Stimulated activated naive CD8-positive, alpha-beta T cell treated with anti-CD3 and anti-CD28 coated beads, Interleukin-15, Interleukin-2, amounts not matched to agents 100 U/mL and 50 U/mL, for 24 hours (primary cell): ENCODE data around the gene COMT.

Source experiments
- ATAC-seq: fragments of 150-1000 bp; cut with Tn5 transposase; one replicate; pipeline ENCODE4 v1.10.0; 2021
- DNase-seq: peaks from one replicate; pipeline ENCODE4 v3.0.0; 2021

Gene COMT

DNA sequence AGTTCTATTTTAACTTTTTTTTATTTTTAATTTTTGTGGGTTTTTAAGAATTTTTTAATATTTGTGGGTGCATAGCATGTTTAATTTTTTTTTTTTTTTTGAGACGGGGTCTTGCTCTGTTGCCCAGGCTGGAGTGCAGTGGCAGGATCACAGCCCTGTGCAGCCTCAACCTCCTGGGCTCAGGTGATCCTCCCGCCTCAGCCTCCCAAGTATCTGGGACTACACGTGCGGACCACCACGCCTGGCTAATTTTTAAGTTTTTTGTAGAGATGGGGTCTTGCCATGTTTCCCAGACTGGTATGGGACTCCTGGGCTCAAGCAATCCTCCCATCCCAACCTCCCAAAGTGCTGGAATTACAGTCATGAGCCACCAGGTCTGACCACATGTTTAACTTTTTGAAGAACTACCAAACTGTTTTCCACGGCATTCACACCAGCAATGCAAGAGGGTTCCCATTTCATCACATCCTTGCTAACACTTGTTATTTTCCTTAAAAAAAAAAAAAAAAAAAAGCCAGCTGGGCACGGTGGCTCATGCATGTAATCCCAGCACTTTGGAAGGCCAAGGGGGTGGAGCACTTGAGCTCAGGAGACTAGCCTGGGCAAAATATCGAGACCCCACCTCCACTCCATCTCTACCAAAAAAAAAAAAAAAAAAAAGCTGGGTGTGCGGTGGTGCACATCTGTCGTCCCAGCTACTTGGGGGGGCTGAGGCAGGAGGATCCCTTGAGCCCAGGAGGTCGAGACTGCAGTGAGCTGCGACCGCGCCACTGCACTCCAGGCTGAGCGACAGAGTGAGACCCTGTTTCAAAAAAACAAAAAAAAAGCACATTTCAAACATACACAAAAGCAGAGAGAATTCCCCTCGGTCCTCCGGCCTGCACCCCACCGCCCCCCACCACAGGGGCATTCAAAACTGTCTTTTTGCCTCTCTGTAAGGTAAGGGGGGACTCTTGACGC, 16.8 kb downstream of the COMT start:
- DNase-seq (no peak), ATAC-seq (no peak)

- DNase-seq (no peak), ATAC-seq (no peak)
Observed at GRCh38 chr22:19959043-19959586, 17.5 kb downstream of the COMT start.

- DNase-seq (no peak), ATAC-seq (no peak)
Observed at GRCh38 chr22:19959587-19960490, 18.3 kb downstream of the COMT start.

DNA sequence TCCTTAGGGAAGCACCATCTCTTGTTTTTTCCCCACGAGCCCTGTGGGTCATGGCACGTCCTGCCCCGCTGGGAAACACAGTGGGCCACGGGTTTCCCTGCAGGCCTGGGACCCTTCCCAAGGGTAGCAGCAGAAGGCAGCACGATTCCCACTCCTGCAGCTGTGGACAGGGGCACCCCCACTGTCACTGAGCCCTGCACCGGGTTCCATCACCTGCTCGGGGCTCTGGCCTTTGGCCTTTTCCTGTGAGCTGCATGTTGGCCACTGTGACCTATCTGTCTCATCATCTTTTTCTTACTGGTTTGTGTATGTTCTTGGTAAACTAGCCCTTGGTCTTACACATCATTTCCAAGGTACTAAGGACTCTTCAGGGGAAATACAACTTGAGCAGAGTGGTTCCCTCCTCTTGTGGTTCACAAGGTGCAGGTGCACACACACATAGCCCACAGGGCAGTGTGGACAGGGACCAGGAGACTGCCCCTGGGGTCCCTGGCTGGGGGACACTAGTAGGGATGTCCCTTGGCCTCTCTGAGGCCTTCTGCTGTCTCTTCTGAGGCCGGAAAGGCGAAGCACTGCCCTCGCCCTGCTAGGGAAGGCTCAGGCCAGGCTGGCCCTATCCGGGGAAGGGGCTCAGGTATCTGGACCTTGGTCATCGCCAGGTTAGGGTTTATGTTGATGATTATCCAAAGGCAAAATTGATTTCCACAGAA, 19.1 kb downstream of the COMT start:
- ATAC-seq = no peak
- no peak for DNase-seq

DNA sequence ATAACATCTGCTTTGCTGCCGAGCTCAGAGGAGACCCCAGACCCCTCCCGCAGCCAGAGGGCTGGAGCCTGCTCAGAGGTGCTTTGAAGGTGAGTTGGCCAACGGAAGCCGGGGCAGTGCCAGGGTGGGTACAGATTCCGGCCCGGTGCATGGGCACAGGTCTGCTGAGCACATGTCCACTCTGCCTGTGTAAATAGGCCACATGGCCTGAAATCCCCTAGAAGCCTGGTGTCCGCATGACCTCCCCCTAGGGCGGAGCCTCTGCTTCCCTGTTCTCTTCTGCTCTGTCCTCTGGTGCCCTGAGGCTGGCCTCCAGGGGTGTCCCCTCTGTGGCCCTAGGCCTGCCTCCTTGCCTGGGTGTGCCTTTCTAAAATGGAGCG, 19.6 kb downstream of the COMT start:
- DNase-seq (no peak), ATAC-seq (no peak)

GRCh38 chr22:19961868-19962245, 20.3 kb downstream of the COMT start:
- DNase-seq = no peak
- no peak for ATAC-seq

- ATAC-seq (peak; percentile 59), DNase-seq (peak; percentile 75)
Observed at GRCh38 chr22:19962246-19962908, 20.8 kb downstream of the COMT start.

GRCh38 chr22:19962909-19963806, 21.6 kb downstream of the COMT start:
- peak; percentile 45 for DNase-seq

DNA sequence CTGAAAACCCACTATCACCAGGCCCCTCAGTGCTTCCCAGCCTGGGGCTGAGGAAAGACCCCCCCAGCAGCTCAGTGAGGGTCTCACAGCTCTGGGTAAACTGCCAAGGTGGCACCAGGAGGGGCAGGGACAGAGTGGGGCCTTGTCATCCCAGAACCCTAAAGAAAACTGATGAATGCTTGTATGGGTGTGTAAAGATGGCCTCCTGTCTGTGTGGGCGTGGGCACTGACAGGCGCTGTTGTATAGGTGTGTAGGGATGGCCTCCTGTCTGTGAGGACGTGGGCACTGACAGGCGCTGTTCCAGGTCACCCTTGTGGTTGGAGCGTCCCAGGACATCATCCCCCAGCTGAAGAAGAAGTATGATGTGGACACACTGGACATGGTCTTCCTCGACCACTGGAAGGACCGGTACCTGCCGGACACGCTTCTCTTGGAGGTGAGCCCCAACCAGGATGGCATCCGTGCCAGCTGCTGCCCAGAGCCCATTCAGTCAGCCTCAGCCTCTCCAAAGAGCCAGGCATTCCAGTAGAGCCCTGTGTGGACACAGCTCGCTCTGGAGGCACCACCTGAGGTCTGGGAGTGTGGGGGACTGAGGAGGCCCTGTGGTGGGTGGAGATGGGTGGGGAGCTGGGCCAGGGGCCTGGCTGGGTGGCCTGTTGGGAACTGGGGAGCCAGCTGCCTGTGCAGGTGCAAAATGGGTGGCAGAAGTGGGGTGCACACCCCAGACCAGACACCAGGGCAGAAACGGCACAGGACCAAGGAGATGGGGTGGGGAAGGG, 22.5 kb downstream of the COMT start:
- ATAC-seq (no peak), DNase-seq (no peak)

More at GRCh38 chr22:19962909-19963806, 21.6 kb downstream of the COMT start:
- peak; percentile 45 for ATAC-seq

GRCh38 chr22:19964701-19965386, 23.3 kb downstream of the COMT start:
- no peak for DNase-seq
- ATAC-seq = no peak

GRCh38 chr22:19965771-19966709, 24.5 kb downstream of the COMT start:
- DNase-seq (no peak), ATAC-seq (no peak)

- DNase-seq (no peak), ATAC-seq (no peak)
Observed at GRCh38 chr22:19966908-19967750, 25.6 kb downstream of the COMT start.

DNA sequence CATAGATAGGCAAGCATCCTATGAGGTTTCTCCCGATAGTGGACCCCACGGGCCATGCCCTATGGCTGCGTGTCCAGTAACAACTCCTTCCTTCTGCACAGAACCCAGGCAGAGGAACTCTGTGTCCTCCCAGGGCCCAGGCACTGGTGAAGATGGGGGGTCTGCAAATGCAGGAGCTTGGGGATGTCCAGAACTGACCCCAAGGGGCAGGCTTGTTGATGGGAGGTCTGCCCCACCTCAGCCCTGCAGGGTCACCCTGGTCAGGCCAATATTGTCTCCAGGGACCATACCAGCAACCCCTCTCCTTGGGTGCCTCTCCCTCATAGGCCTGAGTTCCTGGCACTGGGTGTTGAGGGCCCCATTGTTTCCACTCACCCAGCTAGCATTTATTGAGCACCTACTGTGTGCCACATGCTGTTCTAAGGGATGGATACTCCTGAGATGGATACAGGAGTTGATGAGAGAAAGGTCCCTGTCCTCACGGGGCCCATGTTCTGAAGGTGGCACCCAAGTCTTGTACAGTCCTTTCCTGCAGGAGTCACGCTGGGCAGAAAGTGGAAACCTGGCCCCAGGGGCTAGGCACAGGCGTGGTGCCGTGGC, 26.4 kb downstream of the COMT start:
- DNase-seq (no peak), ATAC-seq (no peak)

GRCh38 chr22:19968450-19968891, 26.9 kb downstream of the COMT start:
- DNase-seq (no peak), ATAC-seq (no peak)

DNA sequence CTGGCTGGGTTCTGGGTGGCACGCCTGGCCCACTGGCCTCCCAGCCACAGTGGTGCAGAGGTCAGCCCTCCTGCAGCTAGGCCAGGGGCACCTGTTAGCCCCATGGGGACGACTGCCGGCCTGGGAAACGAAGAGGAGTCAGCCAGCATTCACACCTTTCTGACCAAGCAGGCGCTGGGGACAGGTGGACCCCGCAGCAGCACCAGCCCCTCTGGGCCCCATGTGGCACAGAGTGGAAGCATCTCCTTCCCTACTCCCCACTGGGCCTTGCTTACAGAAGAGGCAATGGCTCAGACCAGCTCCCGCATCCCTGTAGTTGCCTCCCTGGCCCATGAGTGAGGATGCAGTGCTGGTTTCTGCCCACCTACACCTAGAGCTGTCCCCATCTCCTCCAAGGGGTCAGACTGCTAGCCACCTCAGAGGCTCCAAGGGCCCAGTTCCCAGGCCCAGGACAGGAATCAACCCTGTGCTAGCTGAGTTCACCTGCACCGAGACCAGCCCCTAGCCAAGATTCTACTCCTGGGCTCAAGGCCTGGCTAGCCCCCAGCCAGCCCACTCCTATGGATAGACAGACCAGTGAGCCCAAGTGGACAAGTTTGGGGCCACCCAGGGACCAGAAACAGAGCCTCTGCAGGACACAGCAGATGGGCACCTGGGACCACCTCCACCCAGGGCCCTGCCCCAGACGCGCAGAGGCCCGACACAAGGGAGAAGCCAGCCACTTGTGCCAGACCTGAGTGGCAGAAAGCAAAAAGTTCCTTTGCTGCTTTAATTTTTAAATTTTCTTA, 27.8 kb downstream of the COMT start:
- ATAC-seq = no peak
- DNase-seq = no peak
